A549 (cell line): ENCODE data around the gene KHDC4.

Source experiments
- GATA3 ChIP-seq: IDR thresholded peaks from 2 replicates; pipeline ENCODE4 v1.6.1; 2012; ENCODE audit warnings: borderline replicate concordance
- MAFK ChIP-seq: fragments of 450-650 bp; IDR thresholded peaks from 2 replicates; pipeline ENCODE4 v1.6.1; 2014; ENCODE audit not compliant: partially characterized antibody
- MAX ChIP-seq: IDR thresholded peaks from 2 replicates; pipeline ENCODE4 v1.6.1; 2012
- ZC3H11A ChIP-seq: fragments of 450-650 bp; IDR thresholded peaks from 2 replicates; pipeline ENCODE4 v1.6.1; 2014; ENCODE audit warnings: antibody characterized with exemption, mild to moderate bottlenecking
- ZFP36 ChIP-seq: fragments of 450-650 bp; IDR thresholded peaks from 2 replicates; pipeline ENCODE4 v1.6.1; 2014; ENCODE audit warnings: borderline replicate concordance; ENCODE audit not compliant: partially characterized antibody
- ZNF302 ChIP-seq: fragments of 250-450 bp; sonication (Bioruptor Pico); IDR thresholded peaks from 2 replicates; pipeline ENCODE4 v1.9.0; 2021; ENCODE audit warnings: inconsistent platforms, mild to moderate bottlenecking, moderate library complexity
- TF ChIP-seq, protein P1 (sequence below): fragments of >200 bp; sonication (Bioruptor Twin); formaldehyde crosslinking; IDR thresholded peaks from 3 replicates; pipeline ENCODE4 v1.5.1; 2016

GRCh38 chr1:155944444-155944799 lies 10.2 kb upstream of the KHDC4 start:
- TF ChIP-seq ZC3H11A, result no peak
- no peak for TF ChIP-seq MAFK
- TF ChIP-seq, protein P1, sequence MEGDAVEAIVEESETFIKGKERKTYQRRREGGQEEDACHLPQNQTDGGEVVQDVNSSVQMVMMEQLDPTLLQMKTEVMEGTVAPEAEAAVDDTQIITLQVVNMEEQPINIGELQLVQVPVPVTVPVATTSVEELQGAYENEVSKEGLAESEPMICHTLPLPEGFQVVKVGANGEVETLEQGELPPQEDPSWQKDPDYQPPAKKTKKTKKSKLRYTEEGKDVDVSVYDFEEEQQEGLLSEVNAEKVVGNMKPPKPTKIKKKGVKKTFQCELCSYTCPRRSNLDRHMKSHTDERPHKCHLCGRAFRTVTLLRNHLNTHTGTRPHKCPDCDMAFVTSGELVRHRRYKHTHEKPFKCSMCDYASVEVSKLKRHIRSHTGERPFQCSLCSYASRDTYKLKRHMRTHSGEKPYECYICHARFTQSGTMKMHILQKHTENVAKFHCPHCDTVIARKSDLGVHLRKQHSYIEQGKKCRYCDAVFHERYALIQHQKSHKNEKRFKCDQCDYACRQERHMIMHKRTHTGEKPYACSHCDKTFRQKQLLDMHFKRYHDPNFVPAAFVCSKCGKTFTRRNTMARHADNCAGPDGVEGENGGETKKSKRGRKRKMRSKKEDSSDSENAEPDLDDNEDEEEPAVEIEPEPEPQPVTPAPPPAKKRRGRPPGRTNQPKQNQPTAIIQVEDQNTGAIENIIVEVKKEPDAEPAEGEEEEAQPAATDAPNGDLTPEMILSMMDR, result no peak
- TF ChIP-seq ZFP36, result no peak
- TF ChIP-seq MAX, result no peak
- TF ChIP-seq ZNF302 (CRISPR knock-in tag), result no peak
- no peak for TF ChIP-seq GATA3
